ENCODE measurements around the gene ACTRT2. TPM values are rescaled to one million over a fixed set of nuclear protein-coding genes. Genes with fewer than 3 reads are reported as not detected.

ACTRT2 gene
- total and polyA plus RNA-seq, 2 donors (not counting 1 experiment from before 2014, with no cell fraction given): not detected

DNA sequence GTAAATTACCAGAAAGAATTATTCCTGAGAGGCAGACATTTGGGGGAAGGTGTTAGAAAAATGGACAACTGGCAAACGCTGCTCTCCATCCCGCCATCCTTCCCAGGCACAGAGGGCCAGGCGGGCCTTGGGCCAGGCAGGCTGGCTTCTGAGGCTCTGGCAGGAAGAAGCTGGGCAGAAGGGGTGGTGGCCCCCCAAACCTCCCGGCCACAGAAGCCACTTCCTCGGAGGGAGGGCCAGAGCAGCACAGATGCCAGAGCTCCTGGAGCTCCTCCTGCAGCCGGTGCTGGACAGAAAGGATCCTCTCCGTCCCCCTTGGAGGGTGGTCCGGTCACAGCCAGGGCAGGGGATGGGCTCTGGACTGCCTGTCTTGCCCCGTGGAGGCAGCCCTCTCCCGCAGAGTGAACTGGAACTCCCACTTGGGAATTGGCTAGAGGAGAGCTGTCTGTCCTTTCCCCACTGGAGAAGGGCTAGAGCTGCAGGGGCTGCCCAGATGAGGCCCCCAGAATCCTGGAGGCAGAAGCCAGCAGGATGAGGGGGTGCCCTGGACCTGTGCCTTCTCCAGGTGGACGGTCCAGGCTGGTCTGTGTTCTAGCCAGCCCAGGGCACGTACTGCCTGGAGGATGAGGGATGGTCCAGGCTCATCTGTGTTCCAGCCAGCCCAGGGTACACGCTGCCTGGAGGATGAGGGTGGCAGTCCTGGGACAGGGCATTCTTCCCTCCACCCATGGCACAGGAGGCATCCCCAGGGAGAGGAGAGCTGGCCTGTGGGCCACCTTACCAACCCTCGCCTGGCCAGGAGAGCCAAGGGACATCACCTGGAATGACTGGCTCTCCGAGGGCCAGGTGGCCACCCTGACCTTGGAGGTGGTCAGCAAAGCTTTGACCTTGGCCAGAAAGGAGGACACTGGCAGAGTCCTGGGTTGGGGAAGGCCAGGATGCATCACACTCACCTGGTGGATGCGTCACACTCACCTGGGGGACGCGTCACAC lies 47.4 kb upstream of the ACTRT2 start:
- CTCF ChIA-PET: no interaction called here
- Mint-ChIP-seq H3K9me3 (ENCODE audit: insufficient read depth) (no peaks in the 10 kb centered on the region), H3K4me3 (no peak overlapping the region), H3K27ac (no peak overlapping the region), H3K27me3 (peaks cover 3% of the 10 kb centered on the region), H3K4me1 (peaks cover 6% of the 10 kb centered on the region)
- no peak for ATAC-seq (ENCODE audit: low read depth)
- 30% methylated on average over 18 of the region's 18 CpGs for WGBS (ENCODE audit: insufficient coverage)
- H3K79me2 ChIP-seq (ENCODE audit: control insufficient read depth, insufficient read depth, low read length): no peaks in the 10 kb centered on the region
- peaks cover 0 to 10% (median 1%) of the 10 kb centered on the region in 4 experiments for H3K27me3 ChIP-seq (replicated peaks in 1 of 4; ENCODE audit: control extremely low read depth in 1 of 4, control insufficient read depth in 3 of 4, insufficient read depth in 4 of 4, low read length in 3 of 4)
- POLR2A ChIA-PET: no interaction called here
- H3K4me1 ChIP-seq (ENCODE audit: control insufficient read depth in 2 of 2, insufficient read depth in 2 of 2, low read length in 2 of 2): peaks cover 0 to 16% of the 10 kb centered on the region in 2 donors
- H2AFZ ChIP-seq (ENCODE audit: insufficient read depth, low read depth, low read length, poor library complexity, severe bottlenecking): no peak overlapping the region
- no peaks in the 10 kb centered on the region for H4K20me1 ChIP-seq (ENCODE audit: control insufficient read depth, insufficient read depth, low read length, poor library complexity, severe bottlenecking)
- DNase-seq: no peak
- TF ChIP-seq CTCF (IDR thresholded peaks at IDR 0.05): no peak
- no peak for TF ChIP-seq EZH2 (IDR thresholded peaks at IDR 0.05; ENCODE audit: borderline replicate concordance, insufficient read depth, low read depth, low read length, poor library complexity, severe bottlenecking)
- H3K4me3 ChIP-seq (ENCODE audit: control extremely low read depth in 1 of 5, extremely low read depth in 1 of 5, insufficient read depth in 1 of 5, low read depth in 2 of 5, low read length in 4 of 5): no peak overlapping the region
- H3K9me3 ChIP-seq (ENCODE audit: control extremely low read depth in 1 of 3, control insufficient read depth in 2 of 3, insufficient read depth in 1 of 3, low read length in 2 of 3): peaks cover 0 to 3% (median 0%) of the 10 kb centered on the region in 3 donors
- no peak overlapping the region for H3K27ac ChIP-seq (ENCODE audit: low read length in 2 of 2)
- H3K9ac ChIP-seq (ENCODE audit: low read length): no peak overlapping the region
- H3K36me3 ChIP-seq (replicated peaks in 1 of 2; ENCODE audit: control extremely low read depth in 1 of 2, control insufficient read depth in 1 of 2, extremely low read depth in 1 of 2, insufficient read depth in 2 of 2, low read length in 1 of 2): no peaks in the 10 kb centered on the region
- intact Hi-C loops (cut with micrococcal nuclease): no loop called here
- no peak overlapping the region for H3K4me2 ChIP-seq (replicated peaks; ENCODE audit: low read depth, low read length, poor library complexity, severe bottlenecking)

GRCh38 chr1:2974701-2975301 lies 46.5 kb upstream of the ACTRT2 start:
- no peak for DNase-seq
- no peak for ATAC-seq (ENCODE audit: low read depth)
- intact Hi-C loops (cut with micrococcal nuclease): no loop called here
- Mint-ChIP-seq H3K27me3 (peaks cover 3% of the 10 kb centered on the region), H3K9me3 (ENCODE audit: insufficient read depth) (no peaks in the 10 kb centered on the region), H3K4me3 (no peak overlapping the region), H3K4me1 (peaks cover 6% of the 10 kb centered on the region), H3K27ac (no peak overlapping the region)
- H3K79me2 ChIP-seq (ENCODE audit: control insufficient read depth, insufficient read depth, low read length): no peaks in the 10 kb centered on the region
- POLR2A ChIA-PET: no interaction called here
- no peak overlapping the region for H3K9ac ChIP-seq (ENCODE audit: low read length)
- H3K9me3 ChIP-seq (ENCODE audit: control extremely low read depth in 1 of 3, control insufficient read depth in 2 of 3, insufficient read depth in 1 of 3, low read length in 2 of 3): peaks cover 0 to 3% (median 0%) of the 10 kb centered on the region in 3 donors
- no peak overlapping the region for H3K27ac ChIP-seq (ENCODE audit: low read length in 2 of 2)
- WGBS (ENCODE audit: insufficient coverage): 88% methylated on average over 17 of the region's 18 CpGs
- CTCF ChIA-PET: no interaction called here
- no peaks in the 10 kb centered on the region for H4K20me1 ChIP-seq (ENCODE audit: control insufficient read depth, insufficient read depth, low read length, poor library complexity, severe bottlenecking)
- no peak overlapping the region for H3K4me2 ChIP-seq (replicated peaks; ENCODE audit: low read depth, low read length, poor library complexity, severe bottlenecking)
- no peak overlapping the region for H3K4me3 ChIP-seq (ENCODE audit: control extremely low read depth in 1 of 5, extremely low read depth in 1 of 5, insufficient read depth in 1 of 5, low read depth in 2 of 5, low read length in 4 of 5)
- no peaks in the 10 kb centered on the region for H3K36me3 ChIP-seq (replicated peaks in 1 of 2; ENCODE audit: control extremely low read depth in 1 of 2, control insufficient read depth in 1 of 2, extremely low read depth in 1 of 2, insufficient read depth in 2 of 2, low read length in 1 of 2)
- H3K27me3 ChIP-seq (replicated peaks in 1 of 4; ENCODE audit: control extremely low read depth in 1 of 4, control insufficient read depth in 3 of 4, insufficient read depth in 4 of 4, low read length in 3 of 4): peaks cover 0 to 10% (median 0%) of the 10 kb centered on the region in 4 experiments
- H2AFZ ChIP-seq (ENCODE audit: insufficient read depth, low read depth, low read length, poor library complexity, severe bottlenecking): no peak overlapping the region
- no peak for TF ChIP-seq EZH2 (IDR thresholded peaks at IDR 0.05; ENCODE audit: borderline replicate concordance, insufficient read depth, low read depth, low read length, poor library complexity, severe bottlenecking)
- TF ChIP-seq CTCF (IDR thresholded peaks at IDR 0.05): no peak
- peaks cover 0 to 12% of the 10 kb centered on the region in 2 donors for H3K4me1 ChIP-seq (ENCODE audit: control insufficient read depth in 2 of 2, insufficient read depth in 2 of 2, low read length in 2 of 2)
